Neuron (in vitro differentiated cells): ENCODE data around the gene MRPL14.
"Not testable (repeated sequence)": the region's sequence is repeated elsewhere in the genome, so short reads cannot be mapped to it uniquely, and the experiment has no call there.

Experiments used
- H2AFZ ChIP-seq: one replicate; pipeline ENCODE4 v1.6.1; 2013; ENCODE audit warnings: low read depth, mild to moderate bottlenecking, inconsistent platforms, low read length, moderate library complexity
- H3K27me3 ChIP-seq: one replicate; pipeline ENCODE4 v1.6.1; 2013; ENCODE audit warnings: low read length; ENCODE audit not compliant: insufficient read depth
- H3K36me3 ChIP-seq: one replicate; pipeline ENCODE4 v1.6.1; 2013; ENCODE audit warnings: low read length; ENCODE audit not compliant: insufficient read depth
- H3K4me1 ChIP-seq: one replicate; pipeline ENCODE4 v1.6.1; 2013; ENCODE audit warnings: low read length; ENCODE audit not compliant: insufficient read depth
- H3K4me3 ChIP-seq: 2 replicates; pipeline ENCODE4 v1.5.1; 2013; ENCODE audit warnings: mild to moderate bottlenecking, low read length, moderate library complexity
- H3K9me3 ChIP-seq: one replicate; pipeline ENCODE4 v1.6.1; 2013; ENCODE audit warnings: low read length

The MRPL14 gene

DNA sequence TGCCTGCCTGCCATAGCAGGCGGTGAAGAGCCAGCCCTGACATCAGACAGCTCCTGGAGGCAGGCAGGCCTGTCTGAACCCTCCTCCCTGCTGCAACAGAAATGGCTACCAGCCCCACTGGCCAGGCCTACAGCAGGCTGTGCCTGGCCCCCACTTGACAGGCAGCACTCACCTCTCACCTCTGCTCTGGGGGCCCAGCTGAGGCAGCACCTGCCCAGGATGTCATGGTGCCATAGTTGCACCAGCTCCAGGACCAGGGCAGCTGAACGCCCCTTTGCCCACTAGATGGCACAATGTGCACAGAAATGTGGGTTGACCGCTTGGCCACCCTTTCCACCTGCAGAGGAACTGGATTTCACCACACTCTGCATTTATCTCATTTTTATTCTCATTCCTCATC is 30.6 kb downstream of the MRPL14 start:
- Histone ChIP-seq H3K27me3 (no peaks in the 10 kb centered on the region), H2AFZ (no peak overlapping the region), H3K36me3 (peaks cover 6% of the 10 kb centered on the region), H3K4me1 (no peaks in the 10 kb centered on the region), H3K4me3 (no peak overlapping the region), H3K9me3 (no peaks in the 10 kb centered on the region)

DNA sequence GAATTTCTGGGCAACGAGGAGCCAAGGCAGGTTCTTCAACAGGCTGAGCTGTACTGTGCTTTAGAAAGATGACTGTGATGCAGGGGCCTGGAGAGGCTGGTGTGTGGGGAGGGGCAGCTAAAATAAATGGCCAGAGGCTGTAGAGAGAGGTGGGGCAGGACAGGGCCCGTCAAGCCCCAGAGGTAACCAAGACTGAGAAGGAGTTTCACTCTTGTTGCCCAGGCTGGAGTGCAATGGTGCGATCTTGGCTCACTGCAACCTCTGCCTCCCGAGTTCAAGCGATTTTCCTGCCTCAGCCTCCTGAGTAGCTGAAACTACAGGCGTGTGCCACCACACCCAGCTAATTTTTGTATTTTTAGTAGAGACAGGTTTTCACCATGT is 32.0 kb downstream of the MRPL14 start:
- not testable (repeated sequence) for H3K4me1 ChIP-seq, H3K4me3 ChIP-seq, H3K36me3 ChIP-seq, H3K9me3 ChIP-seq, H3K27me3 ChIP-seq, H2AFZ ChIP-seq

- Histone ChIP-seq H3K27me3 (no peaks in the 10 kb centered on the region), H3K4me1 (no peaks in the 10 kb centered on the region), H3K36me3 (peaks cover 9% of the 10 kb centered on the region), H3K4me3 (no peak overlapping the region), H2AFZ (no peak overlapping the region), H3K9me3 (no peaks in the 10 kb centered on the region)
Measured at GRCh38 chr6:44094403-44095242, 32.6 kb downstream of the MRPL14 start.

DNA sequence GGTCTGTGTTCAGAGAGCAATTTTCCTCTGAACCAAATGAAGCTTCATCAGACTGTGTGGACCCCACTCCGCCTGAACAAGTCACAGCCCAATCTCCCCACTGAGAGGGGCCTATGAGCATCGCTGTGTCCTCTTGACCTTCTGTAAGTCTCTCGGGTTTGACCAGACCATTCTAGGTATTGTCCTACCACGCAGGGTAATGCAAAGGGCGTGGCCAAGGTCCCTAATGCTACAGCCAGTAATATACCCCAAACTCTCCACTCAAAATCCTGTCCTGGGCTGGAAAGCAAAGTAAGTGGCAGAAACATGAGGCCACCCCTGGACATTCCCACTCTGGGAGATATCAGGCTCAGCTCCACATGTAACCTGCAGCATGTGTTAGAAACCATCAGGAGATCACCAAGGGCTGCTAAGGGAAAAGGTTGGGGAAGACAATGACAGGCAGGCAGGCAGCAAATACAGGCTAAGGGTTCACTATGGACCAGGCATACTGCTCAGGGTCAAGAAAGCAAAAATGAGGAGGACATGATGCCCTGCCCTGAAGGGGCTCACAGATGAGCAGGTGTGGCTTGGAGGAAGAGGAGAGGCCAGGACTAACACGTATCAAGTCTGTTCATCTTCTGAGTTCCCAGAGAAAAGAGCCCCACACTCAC is 33.4 kb downstream of the MRPL14 start:
- Histone ChIP-seq H3K27me3 (no peaks in the 10 kb centered on the region), H3K36me3 (peaks cover 13% of the 10 kb centered on the region), H3K4me3 (no peak overlapping the region), H3K4me1 (no peaks in the 10 kb centered on the region), H2AFZ (no peak overlapping the region), H3K9me3 (no peaks in the 10 kb centered on the region)

DNA sequence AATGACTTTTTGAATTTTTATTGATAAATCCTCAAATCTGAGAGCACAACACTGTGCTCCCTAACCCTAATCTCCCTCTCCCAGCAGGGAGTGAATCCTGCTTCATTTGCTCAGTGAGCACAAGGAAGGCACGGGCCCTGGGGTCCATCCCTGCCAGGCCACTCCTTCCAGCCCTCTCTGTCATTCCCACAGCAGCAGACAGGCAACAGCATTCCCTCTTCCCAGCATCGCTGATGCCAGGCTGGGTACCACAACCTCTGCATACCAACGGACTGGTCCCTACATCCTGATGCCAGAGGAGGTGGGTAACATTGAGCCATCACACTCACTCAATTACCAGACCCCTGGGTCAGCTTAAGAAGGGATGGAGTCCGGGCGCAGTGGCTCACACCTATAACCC is 34.2 kb downstream of the MRPL14 start:
- no peaks in the 10 kb centered on the region for H3K27me3 ChIP-seq
- H2AFZ ChIP-seq: no peak overlapping the region
- no peaks in the 10 kb centered on the region for H3K9me3 ChIP-seq
- no peak overlapping the region for H3K4me3 ChIP-seq
- peaks cover 13% of the 10 kb centered on the region for H3K36me3 ChIP-seq
- no peaks in the 10 kb centered on the region for H3K4me1 ChIP-seq

- no peaks in the 10 kb centered on the region for H3K27me3 ChIP-seq
- no peaks in the 10 kb centered on the region for H3K9me3 ChIP-seq
- no peak overlapping the region for H2AFZ ChIP-seq
- H3K4me3 ChIP-seq: no peak overlapping the region
- H3K36me3 ChIP-seq: peaks cover 13% of the 10 kb centered on the region
- H3K4me1 ChIP-seq: no peaks in the 10 kb centered on the region
Measured at GRCh38 chr6:44091981-44092884, 35.0 kb downstream of the MRPL14 start.

- H3K27me3 ChIP-seq, H3K4me3 ChIP-seq, H3K4me1 ChIP-seq, H3K9me3 ChIP-seq, H2AFZ ChIP-seq: not testable (repeated sequence)
- H3K36me3 ChIP-seq: peaks cover 13% of the 10 kb centered on the region
Measured at GRCh38 chr6:44091356-44091755, 35.9 kb downstream of the MRPL14 start.

- peaks cover 13% of the 10 kb centered on the region for H3K36me3 ChIP-seq
- no peaks in the 10 kb centered on the region for H3K9me3 ChIP-seq
- H3K27me3 ChIP-seq: no peaks in the 10 kb centered on the region
- H3K4me3 ChIP-seq: no peak overlapping the region
- no peaks in the 10 kb centered on the region for H3K4me1 ChIP-seq
- H2AFZ ChIP-seq: no peak overlapping the region
Measured at GRCh38 chr6:44090465-44090864, 36.8 kb downstream of the MRPL14 start.

- Histone ChIP-seq H3K27me3 (no peaks in the 10 kb centered on the region), H3K4me1 (peaks cover 6% of the 10 kb centered on the region), H3K4me3 (no peak overlapping the region), H3K9me3 (no peaks in the 10 kb centered on the region), H2AFZ (no peak overlapping the region), H3K36me3 (peaks cover 7% of the 10 kb centered on the region)
Measured at GRCh38 chr6:44088827-44089590, 38.2 kb downstream of the MRPL14 start.

- no peaks in the 10 kb centered on the region for H3K27me3 ChIP-seq
- no peak overlapping the region for H3K4me3 ChIP-seq
- H2AFZ ChIP-seq: no peak overlapping the region
- peaks cover 7% of the 10 kb centered on the region for H3K36me3 ChIP-seq
- H3K4me1 ChIP-seq: peaks cover 6% of the 10 kb centered on the region
- H3K9me3 ChIP-seq: no peaks in the 10 kb centered on the region
Measured at GRCh38 chr6:44087623-44088022, 39.6 kb downstream of the MRPL14 start.

DNA sequence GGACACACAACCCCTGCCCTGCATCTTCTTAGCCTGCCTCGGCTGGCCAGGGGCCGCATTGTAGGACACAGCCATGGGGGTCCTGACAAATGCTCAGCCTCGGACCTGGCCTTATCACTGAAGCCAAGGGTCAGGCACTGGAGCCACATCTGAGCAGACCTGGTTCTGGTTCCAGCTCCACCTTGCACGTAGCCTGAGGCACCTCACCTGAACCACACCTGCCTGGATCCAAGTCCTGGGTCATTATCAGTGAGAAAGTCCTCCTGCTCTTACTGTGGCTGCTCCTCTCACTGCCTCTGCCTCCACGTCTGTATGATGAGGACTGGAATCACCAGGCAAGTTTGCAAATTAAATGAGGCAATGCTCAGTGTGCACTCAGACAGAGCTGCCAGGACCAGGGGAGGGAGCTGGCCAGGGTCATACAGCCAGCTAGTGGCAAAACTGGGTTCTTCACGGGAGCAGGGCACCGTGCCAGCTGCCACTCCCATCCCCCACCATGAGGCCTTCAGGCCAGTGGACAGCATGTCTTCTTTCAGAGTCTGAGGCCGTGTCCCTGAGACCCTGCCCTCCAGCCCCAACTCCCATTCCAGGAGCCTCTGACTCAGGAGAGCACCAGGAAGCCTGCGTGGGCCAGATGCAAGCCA is 40.2 kb downstream of the MRPL14 start:
- Histone ChIP-seq H2AFZ (no peak overlapping the region), H3K4me3 (no peak overlapping the region), H3K36me3 (peaks cover 7% of the 10 kb centered on the region), H3K4me1 (peaks cover 6% of the 10 kb centered on the region), H3K27me3 (no peaks in the 10 kb centered on the region), H3K9me3 (no peaks in the 10 kb centered on the region)

- Histone ChIP-seq H3K4me3 (no peak overlapping the region), H2AFZ (no peak overlapping the region), H3K4me1 (peaks cover 6% of the 10 kb centered on the region), H3K27me3 (no peaks in the 10 kb centered on the region), H3K36me3 (peaks cover 7% of the 10 kb centered on the region), H3K9me3 (no peaks in the 10 kb centered on the region)
Measured at GRCh38 chr6:44085219-44085618, 42.0 kb downstream of the MRPL14 start.
